Measurements from ENCODE around the gene SPTY2D1.
"Not testable (repeated sequence)": the region's sequence is repeated elsewhere in the genome, so short reads cannot be mapped to it uniquely, and the experiment has no call there.

SPTY2D1 gene, protein sequence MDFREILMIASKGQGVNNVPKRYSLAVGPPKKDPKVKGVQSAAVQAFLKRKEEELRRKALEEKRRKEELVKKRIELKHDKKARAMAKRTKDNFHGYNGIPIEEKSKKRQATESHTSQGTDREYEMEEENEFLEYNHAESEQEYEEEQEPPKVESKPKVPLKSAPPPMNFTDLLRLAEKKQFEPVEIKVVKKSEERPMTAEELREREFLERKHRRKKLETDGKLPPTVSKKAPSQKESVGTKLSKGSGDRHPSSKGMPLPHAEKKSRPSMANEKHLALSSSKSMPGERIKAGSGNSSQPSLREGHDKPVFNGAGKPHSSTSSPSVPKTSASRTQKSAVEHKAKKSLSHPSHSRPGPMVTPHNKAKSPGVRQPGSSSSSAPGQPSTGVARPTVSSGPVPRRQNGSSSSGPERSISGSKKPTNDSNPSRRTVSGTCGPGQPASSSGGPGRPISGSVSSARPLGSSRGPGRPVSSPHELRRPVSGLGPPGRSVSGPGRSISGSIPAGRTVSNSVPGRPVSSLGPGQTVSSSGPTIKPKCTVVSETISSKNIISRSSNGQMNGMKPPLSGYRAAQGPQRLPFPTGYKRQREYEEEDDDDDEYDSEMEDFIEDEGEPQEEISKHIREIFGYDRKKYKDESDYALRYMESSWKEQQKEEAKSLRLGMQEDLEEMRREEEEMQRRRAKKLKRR

DNA sequence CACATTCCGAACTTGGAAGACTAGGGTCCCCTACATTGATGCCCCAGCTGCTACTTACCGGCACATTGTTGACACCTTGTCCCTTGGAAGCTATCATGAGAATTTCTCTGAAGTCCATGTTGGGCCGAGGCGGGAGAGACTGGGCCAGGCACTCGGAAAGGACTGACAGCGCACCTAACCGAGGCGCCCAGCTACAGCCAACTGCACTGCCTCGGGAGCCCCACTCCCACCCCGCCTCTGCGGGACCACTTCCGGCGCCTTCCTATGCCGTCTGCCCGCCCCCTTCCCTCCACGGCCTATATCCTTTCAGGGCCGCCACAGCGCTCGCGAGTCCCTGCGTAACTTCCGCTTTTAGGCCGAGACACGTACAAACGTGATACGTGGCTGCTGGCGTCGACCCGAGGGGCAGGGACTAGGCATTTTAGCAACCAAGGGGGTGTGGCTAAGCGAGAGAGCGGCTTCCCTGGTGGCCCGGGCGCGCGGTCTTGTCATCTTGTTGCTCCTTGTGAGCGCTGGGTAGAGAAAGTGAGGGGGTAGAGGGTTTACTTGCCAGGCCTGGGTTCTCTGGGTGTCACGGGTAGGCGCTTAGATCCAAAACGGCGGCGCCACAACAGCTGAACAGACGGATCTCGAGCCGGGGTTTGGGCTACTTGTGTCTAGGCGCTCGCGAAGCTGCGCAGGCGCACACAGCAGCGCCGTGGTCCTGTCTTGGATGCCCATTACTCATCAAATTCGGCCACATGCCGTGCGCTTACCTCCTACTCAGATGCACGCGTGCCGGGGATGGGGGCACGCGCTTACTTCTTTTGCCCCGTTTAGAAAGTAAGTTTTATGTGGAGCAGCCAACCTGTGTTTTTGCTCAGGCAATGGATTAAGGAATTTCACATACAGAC is at the start of gene SPTY2D1:
SPTY2D1 (minus strand) TSS at position 203 of the 893 bp plus-strand sequence; CDS start at position 118, 85 bp downstream.
- DNase-seq = peak; percentile 97 to 98

DNA sequence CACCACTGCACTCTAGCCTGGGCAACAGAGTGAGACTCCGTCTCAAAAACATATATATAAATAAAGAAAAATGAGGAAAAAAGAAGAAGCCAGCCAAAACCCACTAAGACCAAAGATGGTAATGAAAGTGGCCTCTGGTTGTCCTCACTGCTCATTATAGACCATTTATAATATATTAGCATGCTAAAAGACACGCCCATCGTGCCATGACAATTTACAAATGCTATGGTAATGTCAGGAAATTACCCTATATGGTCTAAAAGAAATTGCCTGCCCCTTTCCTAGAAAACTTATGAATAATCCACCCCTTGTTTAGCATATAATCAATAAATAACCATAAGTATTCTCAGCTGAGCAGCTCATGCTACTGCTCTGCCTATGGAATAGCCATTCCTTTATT is 48.3 kb upstream of the SPTY2D1 start:
- no peak for DNase-seq

DNA sequence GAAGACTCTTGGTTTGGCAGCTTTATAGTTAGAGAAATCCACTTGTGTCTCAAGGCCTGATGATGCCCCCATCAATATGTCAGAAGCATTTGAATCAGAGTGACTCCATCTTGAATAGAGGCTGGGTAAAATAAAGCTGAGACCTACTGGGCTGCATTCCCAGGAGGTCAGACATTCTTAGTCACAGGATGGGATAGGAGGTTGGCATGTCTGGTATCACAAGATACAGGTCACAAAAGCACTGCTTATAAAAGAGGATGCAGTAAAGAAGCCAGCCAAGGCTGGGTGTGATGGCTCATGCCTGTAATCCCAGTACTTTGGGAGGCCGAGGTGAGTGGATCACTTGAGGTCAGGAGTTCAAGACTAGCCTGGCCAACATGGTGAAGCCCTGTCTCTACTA is 47.8 kb upstream of the SPTY2D1 start:
- DNase-seq = not testable (repeated sequence)

DNA sequence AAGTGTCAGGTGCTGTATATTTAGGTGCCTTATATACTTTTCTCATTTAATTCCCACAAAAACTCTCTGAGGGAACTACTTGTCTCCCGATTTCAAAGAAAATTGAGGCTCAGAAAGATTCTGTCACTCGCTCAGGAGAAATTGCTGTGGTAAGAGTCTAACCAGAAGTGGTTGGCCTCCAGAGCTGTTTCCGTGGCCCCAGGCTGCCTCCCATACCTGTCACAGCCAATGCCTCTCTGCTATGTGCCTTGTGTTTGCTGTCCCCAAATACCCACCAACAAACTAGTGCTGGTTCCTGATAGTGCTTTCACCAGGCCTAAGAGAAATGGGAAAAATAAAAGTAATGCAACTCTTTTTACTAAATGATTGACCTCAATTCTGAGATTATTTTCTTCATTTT is 43.4 kb upstream of the SPTY2D1 start:
- no peak for DNase-seq

DNA sequence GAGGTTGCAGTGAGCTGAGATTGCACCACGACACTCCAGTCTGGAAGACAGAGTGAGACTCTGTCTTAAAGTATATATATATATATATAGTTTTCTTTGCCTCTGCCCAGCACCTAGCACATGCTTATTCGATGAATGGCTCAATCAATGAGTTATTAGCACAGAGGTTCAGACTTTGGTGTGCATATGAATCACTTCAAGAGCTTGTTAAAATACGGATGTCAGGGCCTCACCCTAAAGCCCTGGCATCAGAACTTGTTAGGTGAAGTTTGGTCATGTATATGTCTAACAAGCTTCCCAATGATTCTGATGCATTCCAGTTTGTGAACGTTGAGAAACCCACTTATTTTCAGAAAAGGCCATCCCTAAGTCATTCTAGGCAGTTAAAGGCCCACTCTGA is 42.7 kb upstream of the SPTY2D1 start:
- no peak for DNase-seq

DNA sequence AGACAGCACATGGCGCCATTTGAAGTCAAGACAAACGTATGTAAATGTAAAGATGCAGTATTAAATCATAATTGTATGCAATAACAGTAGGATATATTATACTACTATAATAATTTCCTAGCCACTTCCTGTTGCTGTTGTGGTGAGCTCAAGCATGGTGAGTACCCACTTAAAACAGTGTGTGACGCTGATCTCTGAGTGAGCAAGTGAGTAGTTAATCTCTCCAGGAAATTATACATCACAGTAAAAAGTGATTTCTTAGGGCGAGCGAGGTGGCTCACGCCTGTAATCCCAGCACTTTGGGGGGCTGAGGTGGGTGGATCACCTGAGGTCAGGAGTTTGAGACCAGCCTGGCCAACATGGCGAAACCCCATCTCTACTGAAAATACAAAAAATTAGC is 38.1 kb upstream of the SPTY2D1 start:
- DNase-seq = not testable (repeated sequence)

DNA sequence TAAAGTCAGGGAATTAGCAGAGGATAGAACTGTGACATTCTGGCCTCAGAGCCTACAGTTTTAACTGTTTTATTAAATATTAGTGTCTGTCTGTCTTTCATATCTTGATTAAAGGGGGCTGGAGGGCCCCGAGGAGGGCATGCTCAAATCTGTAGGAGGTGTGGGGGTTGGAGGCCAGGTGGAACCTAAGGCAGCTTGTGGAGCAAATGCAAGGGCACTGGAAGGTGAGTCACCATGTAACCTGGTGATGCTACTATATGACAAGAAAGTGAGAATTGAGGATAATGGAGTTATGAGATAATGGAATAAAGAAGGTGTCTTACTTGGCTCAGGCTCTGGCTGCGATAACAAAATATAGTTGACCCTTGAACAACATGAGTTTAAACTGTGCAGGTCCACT is 37.1 kb upstream of the SPTY2D1 start:
- no peak for DNase-seq

DNA sequence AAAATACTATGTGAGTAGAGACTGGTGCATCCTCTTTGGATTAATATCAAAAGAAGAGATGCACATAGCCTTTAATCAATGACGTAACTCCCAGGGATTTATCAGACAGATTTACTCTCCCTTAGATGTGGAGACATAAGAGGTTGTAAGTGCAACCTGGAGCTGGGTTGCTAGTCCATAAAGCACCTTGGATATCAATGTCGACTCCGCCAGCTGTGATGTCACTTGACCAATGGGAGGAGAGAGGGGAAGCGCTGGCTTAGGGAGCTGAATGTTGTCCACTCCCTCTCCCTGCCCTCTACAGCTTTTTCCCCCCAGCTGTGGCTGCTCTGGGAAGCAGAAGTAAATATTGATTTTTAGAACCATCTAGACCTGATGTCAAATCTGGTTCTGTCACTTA is 35.6 kb upstream of the SPTY2D1 start:
- peak; percentile 2 to 36 for DNase-seq

DNA sequence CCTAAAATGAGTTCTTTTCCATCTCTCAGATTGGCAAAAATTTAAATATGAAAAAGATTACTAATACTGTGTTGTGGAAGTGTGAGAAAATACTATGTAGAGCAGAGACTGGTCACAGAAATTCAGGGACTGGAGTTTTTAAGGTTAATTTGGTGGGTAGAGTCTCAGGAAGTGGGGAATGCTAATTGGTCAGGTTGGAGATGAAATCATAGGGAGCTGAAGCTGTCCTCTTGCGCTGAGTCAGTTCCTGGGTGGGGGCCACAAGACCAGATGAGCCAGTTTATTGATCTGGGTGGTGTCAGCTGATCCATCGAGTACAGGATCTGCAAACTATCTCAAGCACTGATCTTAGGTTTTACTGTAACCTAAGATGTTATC is 35.1 kb upstream of the SPTY2D1 start:
- no peak for DNase-seq

DNA sequence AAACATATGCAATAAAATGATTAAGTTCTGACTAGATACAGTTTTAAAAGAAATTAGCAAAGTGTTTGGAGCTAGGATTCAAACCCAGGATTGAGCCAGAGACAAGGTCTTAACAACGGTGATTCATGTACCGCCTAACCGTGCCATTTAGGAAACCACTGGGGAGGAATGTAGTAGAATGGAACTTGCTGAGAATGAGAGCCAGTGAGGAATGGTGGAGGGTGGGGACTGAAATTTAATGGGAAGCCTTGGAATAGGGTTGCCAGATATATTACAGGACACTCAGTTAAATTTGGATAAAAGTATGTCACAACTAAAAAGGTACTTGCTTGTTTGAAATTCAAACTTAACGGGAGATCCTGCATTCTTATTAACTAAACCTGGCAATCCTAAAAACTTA is 34.0 kb upstream of the SPTY2D1 start:
- DNase-seq = no peak

DNA sequence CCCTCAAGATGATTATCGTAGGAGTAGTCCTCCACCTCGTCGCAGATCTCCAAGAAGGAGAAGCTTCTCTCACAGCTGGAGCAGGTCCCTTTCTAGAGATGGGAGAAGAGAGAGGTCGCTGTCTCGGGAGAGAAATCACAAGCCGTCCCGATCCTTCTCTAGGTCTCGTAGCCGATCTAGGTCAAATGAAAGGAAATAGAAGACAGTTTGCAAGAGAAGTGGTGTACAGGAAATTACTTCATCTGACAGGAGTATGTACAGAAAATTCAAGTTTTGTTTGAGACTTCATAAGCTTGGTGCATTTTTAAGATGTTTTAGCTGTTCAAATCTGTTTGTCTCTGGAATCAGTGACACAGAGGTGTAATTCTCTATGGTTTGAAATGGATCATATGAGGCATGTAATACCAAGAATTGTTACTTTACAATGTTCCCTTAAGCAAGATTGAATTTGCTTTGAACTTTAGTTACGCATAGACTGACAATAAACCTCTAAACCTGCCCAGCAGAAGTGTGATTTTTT is 31.3 kb upstream of the SPTY2D1 start:
- DNase-seq = not testable (repeated sequence)

DNA sequence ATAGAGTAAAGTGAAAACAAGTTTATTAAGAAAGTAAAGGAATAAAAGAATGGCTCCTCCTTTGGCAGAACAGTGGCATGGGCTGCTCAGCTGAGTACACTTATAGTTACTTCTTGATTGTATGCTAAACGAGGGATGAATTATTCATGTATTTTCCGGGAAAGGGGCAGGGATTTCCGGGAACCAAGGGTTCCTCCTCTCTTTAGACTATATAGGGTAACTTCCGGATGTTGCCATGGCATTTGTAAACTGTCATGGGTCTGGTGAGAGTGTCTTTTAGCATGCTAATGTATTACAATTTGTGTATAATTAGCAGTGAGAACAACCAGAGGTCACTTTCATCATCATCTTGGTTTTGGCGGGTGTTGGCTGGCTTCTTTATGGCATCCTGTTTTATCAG is 23.5 kb upstream of the SPTY2D1 start:
- no peak for DNase-seq

DNA sequence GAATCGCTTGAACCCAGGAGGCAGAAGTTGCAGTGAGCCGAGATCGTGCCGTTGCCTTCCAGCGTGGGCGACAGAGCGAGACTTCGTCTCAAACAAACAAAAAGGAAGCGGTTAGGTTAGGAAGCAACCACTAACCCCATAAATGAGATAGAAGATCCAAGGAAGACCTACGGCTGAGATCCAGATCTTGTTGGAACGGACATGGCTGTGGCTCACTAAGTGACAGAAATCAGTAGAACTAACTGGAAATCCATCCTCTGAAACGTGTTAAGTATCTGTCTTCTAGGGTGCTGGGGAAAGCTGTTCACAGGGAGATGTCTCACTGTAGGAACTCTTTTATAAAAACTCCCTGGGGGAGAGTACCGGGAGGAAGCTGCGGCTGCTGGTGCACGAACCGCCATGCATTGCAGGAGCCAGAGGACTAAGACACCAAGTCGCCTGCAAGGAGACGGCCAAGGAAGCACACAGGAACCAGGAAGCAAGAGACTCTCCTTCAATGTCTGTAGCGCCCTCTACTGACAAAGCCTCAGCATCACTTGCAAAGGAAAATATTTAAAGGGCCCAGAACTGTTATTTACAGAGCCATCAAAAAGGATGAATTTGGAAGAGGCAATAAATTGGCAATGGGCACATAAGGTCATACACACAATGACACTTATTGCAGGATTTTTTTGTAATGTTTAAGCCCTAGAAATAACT is 16.9 kb upstream of the SPTY2D1 start:
- peak; percentile 5 to 15 for DNase-seq

DNA sequence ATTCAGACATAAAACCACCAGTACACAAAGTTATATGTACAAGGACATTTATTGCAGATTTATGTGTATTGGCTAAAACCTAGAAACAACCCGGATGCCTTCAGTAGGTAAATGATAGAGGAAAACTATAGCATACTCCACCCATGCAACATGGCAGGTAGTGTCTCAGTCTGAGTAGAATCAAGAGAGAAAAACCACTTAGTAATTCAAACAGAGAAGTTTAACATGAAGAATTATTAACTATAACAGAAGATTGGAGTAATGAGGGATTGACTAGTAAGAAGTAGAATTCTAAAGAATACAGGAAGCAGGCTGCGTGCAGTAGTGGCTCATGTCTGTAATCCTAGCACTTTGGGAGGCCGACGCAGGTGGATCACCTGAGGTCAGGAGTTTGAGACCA is 16.2 kb upstream of the SPTY2D1 start:
- no peak for DNase-seq

DNA sequence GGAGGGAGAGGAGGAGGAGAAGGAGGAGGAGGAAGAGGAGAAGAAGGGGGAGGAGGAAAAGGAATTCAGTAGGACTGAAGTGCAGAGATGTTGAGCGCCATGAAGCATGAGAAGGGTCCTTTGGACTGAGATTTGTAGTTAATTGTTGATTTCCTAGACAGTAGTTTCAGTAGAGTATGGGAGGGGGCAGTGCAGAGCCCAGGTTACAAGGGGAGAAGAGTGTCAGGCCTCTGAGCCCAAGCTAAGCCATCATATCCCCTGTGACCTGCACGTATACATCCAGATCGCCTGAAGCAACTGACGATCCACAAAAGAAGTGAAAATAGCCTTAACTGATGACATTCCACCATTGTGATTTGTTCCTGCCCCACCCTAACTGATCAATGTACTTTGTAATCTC is 8.9 kb upstream of the SPTY2D1 start:
- not testable (repeated sequence) for DNase-seq

DNA sequence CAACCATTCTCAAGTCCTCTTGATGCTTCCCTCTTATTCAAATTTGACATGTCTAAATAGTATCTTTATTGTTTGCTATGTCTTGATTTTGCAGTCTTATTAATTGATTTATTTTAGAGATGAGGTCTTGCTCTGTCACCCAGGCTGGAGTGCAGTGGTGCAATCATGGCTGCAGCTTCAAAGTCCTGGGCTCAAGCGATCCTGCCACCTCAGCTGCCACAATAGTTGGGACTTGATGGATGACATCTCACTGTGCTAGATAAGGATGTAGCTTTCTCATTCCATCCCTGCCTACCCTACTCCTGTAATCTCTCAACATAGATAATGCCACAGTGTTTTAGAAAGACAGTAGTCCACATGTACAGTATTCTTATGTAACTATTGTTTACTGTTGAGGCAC is 7.5 kb upstream of the SPTY2D1 start:
- no peak for DNase-seq

DNA sequence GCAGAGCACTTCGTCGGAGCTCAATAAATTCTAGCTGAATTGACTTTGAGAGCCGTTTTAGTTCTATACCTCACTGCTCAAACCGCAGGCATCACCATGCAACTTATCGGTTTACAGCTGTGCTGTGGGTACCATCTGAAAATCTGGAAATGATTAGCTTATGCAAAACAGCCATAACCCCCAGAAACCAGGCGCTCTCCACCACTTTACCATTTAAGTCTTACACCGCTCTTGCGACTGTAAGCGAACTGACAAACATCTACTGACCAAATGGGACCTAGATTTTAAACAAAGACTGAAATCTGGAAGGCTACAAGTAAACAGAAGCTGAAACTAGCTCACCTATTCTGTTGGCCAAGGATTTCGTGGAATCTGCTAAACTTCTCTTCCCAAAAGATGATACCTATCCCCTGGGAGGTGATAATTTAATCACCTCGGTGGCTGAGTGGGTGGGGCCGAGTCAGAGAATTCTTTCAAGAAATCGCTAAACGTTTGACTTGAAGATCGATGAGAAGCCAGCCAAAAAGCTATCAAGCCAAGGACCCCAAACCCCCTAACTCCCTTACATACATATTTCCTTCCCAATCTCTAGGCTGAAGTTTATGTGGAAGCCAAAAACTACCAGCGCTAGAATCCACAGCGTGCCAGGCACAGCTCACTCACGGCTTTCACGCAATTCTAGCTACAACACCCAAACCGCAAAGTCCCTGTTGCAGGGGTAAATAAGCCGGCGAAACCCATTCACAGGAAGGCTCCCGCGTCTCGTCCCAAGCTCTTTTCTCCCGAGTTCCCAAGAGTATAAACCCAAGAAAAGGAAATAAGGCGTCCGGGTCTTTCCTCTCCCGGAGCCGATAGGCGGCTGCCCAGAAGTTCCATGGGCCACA is 644 bp downstream of the SPTY2D1 start:
- DNase-seq = no peak

DNA sequence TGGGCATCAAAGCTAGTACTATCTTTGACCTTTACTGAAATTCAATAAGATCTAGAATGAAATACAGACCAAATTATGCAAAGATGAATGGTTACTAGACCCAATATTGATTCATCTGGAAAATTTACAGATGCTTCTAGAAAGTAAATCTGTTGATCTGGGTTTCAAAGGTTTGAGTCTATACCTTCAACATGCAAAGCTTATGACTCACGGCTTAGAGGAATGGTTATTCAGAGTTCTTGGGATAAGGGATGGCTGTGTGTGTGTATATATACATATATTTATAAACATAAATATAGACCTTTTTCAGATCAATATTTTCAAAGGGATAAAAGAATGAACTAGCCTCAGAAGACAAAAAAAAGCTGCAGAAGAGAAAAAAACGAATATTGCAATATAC is 1.3 kb downstream of the SPTY2D1 start:
- no peak for DNase-seq

DNA sequence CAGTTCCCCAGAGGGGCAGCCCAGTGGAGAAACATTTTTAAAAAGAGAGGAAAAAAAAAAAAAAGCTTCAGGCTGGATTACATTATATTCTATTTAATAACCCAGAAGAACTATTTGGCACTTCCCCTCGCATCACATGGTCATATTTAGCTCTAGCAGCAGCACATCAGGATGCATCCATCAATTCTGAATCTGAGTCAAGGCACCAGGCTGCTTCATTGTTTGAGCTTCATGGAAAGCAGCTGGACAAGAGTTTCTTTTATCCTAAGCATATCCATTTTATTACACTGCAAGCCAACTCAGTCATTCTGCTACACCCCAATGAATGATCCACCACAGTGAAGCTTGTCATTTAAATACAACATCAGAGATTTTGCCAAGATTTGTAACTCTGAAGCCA is 10.0 kb downstream of the SPTY2D1 start:
- no peak for DNase-seq

DNA sequence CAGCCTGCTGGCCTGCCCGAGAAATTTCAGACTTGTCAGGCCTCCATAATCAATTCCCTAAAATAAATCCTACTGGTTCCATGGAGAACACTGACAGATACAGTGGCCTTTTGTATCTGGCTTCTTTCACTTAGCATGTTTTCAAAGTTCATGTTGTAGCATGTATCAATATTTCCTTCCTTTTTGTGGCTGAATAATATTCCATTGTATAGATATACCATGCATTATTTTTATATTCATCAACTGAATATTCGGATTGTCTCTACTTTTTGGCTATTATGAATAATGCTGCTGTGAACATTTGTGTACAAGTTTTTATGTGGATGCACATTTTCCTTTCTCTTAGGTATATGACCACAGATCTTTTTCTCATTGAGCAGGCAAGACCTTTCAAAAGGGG is 10.4 kb downstream of the SPTY2D1 start:
- DNase-seq = no peak

DNA sequence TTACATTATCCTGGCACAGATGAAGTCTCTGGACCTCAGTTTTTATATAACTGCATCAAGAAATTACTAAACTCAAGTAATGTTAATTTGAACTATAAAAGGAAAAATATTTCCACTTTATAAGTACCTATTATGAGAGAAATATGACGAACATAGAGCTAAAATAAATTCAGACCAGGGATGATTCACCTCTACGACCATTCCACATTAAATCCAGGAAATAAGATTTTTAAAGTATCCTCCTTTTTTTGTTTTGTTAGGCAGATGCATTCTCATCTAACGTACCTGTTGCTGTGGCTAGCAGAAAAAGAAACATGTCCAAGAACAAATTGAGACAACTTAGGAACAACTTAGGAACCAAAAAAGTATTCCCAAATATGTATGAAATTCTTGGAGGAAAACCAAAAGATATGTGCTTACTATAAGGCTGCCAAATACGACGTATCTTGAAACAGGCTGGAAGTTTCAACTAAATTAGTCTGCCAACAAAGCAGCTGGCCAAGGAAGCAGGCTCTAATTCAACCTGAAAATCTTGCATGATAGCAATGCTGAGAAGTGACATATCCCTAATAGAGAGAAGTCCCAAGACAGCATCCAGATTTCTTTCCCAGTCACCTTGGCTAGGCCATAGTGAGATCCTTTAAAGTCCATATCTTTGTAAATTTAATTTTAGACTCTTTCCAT is 15.7 kb downstream of the SPTY2D1 start:
- no peak for DNase-seq
